A549 (cell line): ENCODE data around the gene OLFML3. TPM values are rescaled to one million over a fixed set of nuclear protein-coding genes. Genes with fewer than 3 reads are reported as not detected.

Experiments
- ATAC-seq, 2 experiments: fragments of 200-7000 bp in 1 of 2; fragments of >200 bp in 1 of 2; cut with Nextera tagmentation in 1 of 2; cut with Tn5 transposase in 1 of 2; 3 replicates each; pipeline versions ENCODE4 v1.8.0 to v1.9.1; 2018 to 2020; ENCODE audit warnings: mild to moderate bottlenecking in 1 of 2, moderate library complexity in 1 of 2
- CTCF ChIA-PET: fragments of 300-600 bp; sonication (Branson Sonifier 250); formaldehyde crosslinking; extraction: SDS; loops from one replicate; lab custom pipeline; 2021; ENCODE audit warnings: antibody characterized with exemption, inconsistent platforms; lab: Yijun Ruan, JAX
- POLR2A ChIA-PET: fragments of 350-600 bp; formaldehyde crosslinking; extraction: SDS; loops from one replicate; lab custom pipeline; 2021; ENCODE audit warnings: antibody characterized with exemption, inconsistent platforms; lab: Yijun Ruan, JAX
- DNase-seq, 2 experiments: peaks; one replicate each; pipeline versions ENCODE4 v3.0.0 to v3.0.0-alpha.2; 2011 to 2016; ENCODE audit warnings: low read depth in 1 of 2, low spot score in 1 of 2
- FAIRE-seq: peaks from 2 replicates; lab custom pipeline; 2011; peaks lifted over from hg19 to GRCh38; lab: Jason Lieb, UNC
- H3K27ac ChIP-seq, 2 experiments: fragments of >200 bp; sonication (Bioruptor Twin); formaldehyde crosslinking; 3 replicates each; pipeline ENCODE4 v1.5.1; 2016 to 2017
- H3K4me1 ChIP-seq: fragments of >200 bp; sonication (Bioruptor Twin); formaldehyde crosslinking; 3 replicates; pipeline ENCODE4 v1.6.1; 2016
- H3K4me2 ChIP-seq: fragments of >200 bp; sonication (Bioruptor Twin); formaldehyde crosslinking; 3 replicates; pipeline ENCODE4 v1.6.1; 2016
- H3K4me3 ChIP-seq: fragments of >200 bp; sonication (Bioruptor Twin); formaldehyde crosslinking; 3 replicates; pipeline ENCODE4 v1.5.1; 2016
- H3K9me3 ChIP-seq: fragments of >200 bp; sonication (Bioruptor Twin); formaldehyde crosslinking; 3 replicates; pipeline ENCODE4 v1.6.1; 2016
- BHLHE40 ChIP-seq: IDR thresholded peaks from 2 replicates; pipeline ENCODE4 v1.6.1; 2012; ENCODE audit warnings: low read depth, low read length, inconsistent platforms
- CEBPB ChIP-seq, 2 experiments: fragments of >200 bp in 1 of 2; sonication (Bioruptor Twin) in 1 of 2; formaldehyde crosslinking in 1 of 2; IDR thresholded peaks; 2 replicates each; pipeline ENCODE4 v1.6.1; 2012 to 2016
- E2F6 ChIP-seq: IDR thresholded peaks from 2 replicates; pipeline ENCODE4 v1.6.1; 2012; ENCODE audit warnings: low read depth, borderline replicate concordance
- FOSB ChIP-seq: fragments of 250-450 bp; sonication (Bioruptor Pico); IDR thresholded peaks from 2 replicates; pipeline ENCODE4 v1.5.0; 2020; ENCODE audit warnings: mild to moderate bottlenecking, moderate library complexity
- FOSL2 ChIP-seq, 2 experiments: fragments of 450-650 bp in 1 of 2; fragments of >200 bp in 1 of 2; sonication (Bioruptor Twin) in 1 of 2; formaldehyde crosslinking; IDR thresholded peaks; 2 replicates each; pipeline versions ENCODE4 v1.5.0 to v1.6.1; 2016 to 2020; ENCODE audit warnings: mild to moderate bottlenecking in 1 of 2, moderate library complexity in 1 of 2
- HDAC2 ChIP-seq: fragments of 200-600 bp; sonication (generic); IDR thresholded peaks from 2 replicates; pipeline ENCODE4 v1.6.1; 2016
- KDM5A ChIP-seq: fragments of 200-600 bp; sonication (generic); IDR thresholded peaks from 2 replicates; pipeline ENCODE4 v1.6.1; 2016; ENCODE audit warnings: antibody characterized with exemption, mild to moderate bottlenecking
- MAFK ChIP-seq: fragments of 450-650 bp; IDR thresholded peaks from 2 replicates; pipeline ENCODE4 v1.6.1; 2014; ENCODE audit not compliant: partially characterized antibody
- MYC ChIP-seq: IDR thresholded peaks from 2 replicates; pipeline ENCODE4 v1.6.1; 2012; ENCODE audit warnings: mild to moderate bottlenecking, inconsistent platforms, low read length, improper control_type of control experiment, borderline replicate concordance
- NPAS2 ChIP-seq: fragments of 250-450 bp; sonication (Bioruptor Pico); IDR thresholded peaks from 2 replicates; pipeline ENCODE4 v1.8.0; 2022; ENCODE audit warnings: mild to moderate bottlenecking, moderate library complexity, borderline replicate concordance
- NR3C1 ChIP-seq: fragments of >200 bp; sonication (Bioruptor Twin); formaldehyde crosslinking; IDR thresholded peaks from 3 replicates; pipeline ENCODE4 v1.6.1; 2017
- RAD21 ChIP-seq, 2 experiments: fragments of >200 bp in 1 of 2; sonication (Bioruptor Twin) in 1 of 2; formaldehyde crosslinking in 1 of 2; IDR thresholded peaks in 1 of 2; conservative IDR thresholded peaks in 1 of 2; 2 replicates in 1 of 2; 3 replicates in 1 of 2; pipeline ENCODE4 v1.6.1; 2012 to 2018; ENCODE audit warnings: inconsistent platforms in 1 of 2
- RCOR1 ChIP-seq: fragments of 150-350 bp; IDR thresholded peaks from 2 replicates; pipeline ENCODE4 v1.6.1; 2014; ENCODE audit warnings: antibody characterized with exemption, low read length, low read depth
- REST ChIP-seq: fragments of 200-600 bp; sonication (generic); IDR thresholded peaks from 2 replicates; pipeline ENCODE4 v1.6.1; 2016; ENCODE audit warnings: antibody characterized with exemption, mild to moderate bottlenecking, moderate library complexity
- RFX5 ChIP-seq: fragments of 450-650 bp; IDR thresholded peaks from 2 replicates; pipeline ENCODE4 v1.7.1; 2014; ENCODE audit warnings: antibody characterized with exemption, mild to moderate bottlenecking, moderate library complexity
- TP53 ChIP-seq: fragments of 250-450 bp; sonication (Bioruptor Pico); IDR thresholded peaks from 2 replicates; pipeline ENCODE4 v1.5.0; 2021; ENCODE audit warnings: mild to moderate bottlenecking, moderate library complexity
- ZC3H11A ChIP-seq: fragments of 450-650 bp; IDR thresholded peaks from 2 replicates; pipeline ENCODE4 v1.6.1; 2014; ENCODE audit warnings: antibody characterized with exemption, mild to moderate bottlenecking
- ZNF302 ChIP-seq: fragments of 250-450 bp; sonication (Bioruptor Pico); IDR thresholded peaks from 2 replicates; pipeline ENCODE4 v1.9.0; 2021; ENCODE audit warnings: inconsistent platforms, mild to moderate bottlenecking, moderate library complexity
- WGBS: methylation state at CpG from one replicate; pipeline ENCODE4 v1.1.6; 2017; ENCODE audit errors: missing lambda C conversion rate; 5-methylcytosine and 5-hydroxymethylcytosine counted together
- polyA plus RNA-seq, 4 experiments: library from polyadenylated mRNA; depleted of rRNA in 3 of 4; stranded (reverse); fragments of >200 nt; fragmentation: RNase III in 1 of 4; extraction: RNeasy Plus Mini Kit Qiagen cat#74134 plus additional on column Dnase treatment in 1 of 4; gene quantifications; 2 replicates in 3 of 4; 3 replicates in 1 of 4; pipeline ENCODE4 v1.2.3, GENCODE V29; 2011 to 2017
- TF ChIP-seq, protein P1 (sequence below): fragments of >200 bp; sonication (Bioruptor Twin); formaldehyde crosslinking; IDR thresholded peaks from 3 replicates; pipeline ENCODE4 v1.6.1; 2016
- TF ChIP-seq, protein P2 (sequence below): fragments of 250-450 bp; sonication (Bioruptor Pico); IDR thresholded peaks from 2 replicates; pipeline ENCODE4 v1.5.0; 2021; ENCODE audit warnings: mild to moderate bottlenecking, moderate library complexity, borderline replicate concordance

The OLFML3 gene
- polyA plus RNA-seq, 2 of the 4 experiments (the other 2 are of a cell fraction), result 1.2 to 9.3 TPM

GRCh38 chr1:113987259-113987658 is 8.0 kb downstream of the OLFML3 start:
- Histone ChIP-seq H3K4me2 (no peak overlapping the region), H3K4me3 (no peak overlapping the region), H3K4me1 (peaks cover 9% of the 10 kb centered on the region; the same call in 2 of the 3 replicates), H3K27ac (no peak overlapping the region), H3K9me3 (no peaks in the 10 kb centered on the region)
- ChIA-PET POLR2A (no interaction called here), CTCF (interaction anchor here (1.2 kb wide), 1 partner anchor 8 kb away, joined by 3 read pairs; the partner anchor contains the start of gene OLFML3)
- no peak for ATAC-seq
- 43% methylated on average over 5 of the region's 5 CpGs for WGBS
- no peak for DNase-seq
- FAIRE-seq, result no peak
- no peak for TF ChIP-seq MYC
- TF ChIP-seq CEBPB (IDR thresholded peaks at IDR 0.05), result no peak
- TF ChIP-seq ZC3H11A, result no peak
- no peak for TF ChIP-seq NPAS2 (CRISPR knock-in tag)
- no peak for TF ChIP-seq FOSL2 (IDR thresholded peaks at IDR 0.05)
- TF ChIP-seq FOSL2 (CRISPR knock-in tag; IDR thresholded peaks at IDR 0.05), result no peak
- TF ChIP-seq, protein P1, sequence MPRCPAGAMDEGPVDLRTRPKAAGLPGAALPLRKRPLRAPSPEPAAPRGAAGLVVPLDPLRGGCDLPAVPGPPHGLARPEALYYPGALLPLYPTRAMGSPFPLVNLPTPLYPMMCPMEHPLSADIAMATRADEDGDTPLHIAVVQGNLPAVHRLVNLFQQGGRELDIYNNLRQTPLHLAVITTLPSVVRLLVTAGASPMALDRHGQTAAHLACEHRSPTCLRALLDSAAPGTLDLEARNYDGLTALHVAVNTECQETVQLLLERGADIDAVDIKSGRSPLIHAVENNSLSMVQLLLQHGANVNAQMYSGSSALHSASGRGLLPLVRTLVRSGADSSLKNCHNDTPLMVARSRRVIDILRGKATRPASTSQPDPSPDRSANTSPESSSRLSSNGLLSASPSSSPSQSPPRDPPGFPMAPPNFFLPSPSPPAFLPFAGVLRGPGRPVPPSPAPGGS, result no peak

- WGBS, result 5% methylated on average over 2 of the region's 2 CpGs
Observed at GRCh38 chr1:113990530-113990929, 11.3 kb downstream of the OLFML3 start.

More at GRCh38 chr1:113990530-113990929, 11.3 kb downstream of the OLFML3 start:
- ATAC-seq (no peak), DNase-seq (no peak), FAIRE-seq (no peak)
- H3K4me3 ChIP-seq, result no peak overlapping the region
- H3K4me2 ChIP-seq, result no peak overlapping the region
- no peak overlapping the region for H3K27ac ChIP-seq
- no peak for TF ChIP-seq TP53 (CRISPR knock-in tag)
- TF ChIP-seq ZNF302 (CRISPR knock-in tag), result no peak
- no peak for TF ChIP-seq ZC3H11A
- TF ChIP-seq BHLHE40, result no peak
- no peak for TF ChIP-seq NR3C1
- TF ChIP-seq E2F6, result no peak
- TF ChIP-seq RFX5, result no peak
- no peak for TF ChIP-seq RCOR1
- no peak for TF ChIP-seq CEBPB (IDR thresholded peaks at IDR 0.05)
- no peak for TF ChIP-seq MAFK
- TF ChIP-seq REST, result no peak
- no peak for TF ChIP-seq FOSB (CRISPR knock-in tag)
- no peak for TF ChIP-seq RAD21 (conservative IDR thresholded peaks at IDR 0.05 in 1 of 2, IDR thresholded peaks at IDR 0.05 in 1 of 2)
- TF ChIP-seq KDM5A, result no peak
- no peak for TF ChIP-seq HDAC2
- TF ChIP-seq MYC, result no peak
- TF ChIP-seq, protein P2, sequence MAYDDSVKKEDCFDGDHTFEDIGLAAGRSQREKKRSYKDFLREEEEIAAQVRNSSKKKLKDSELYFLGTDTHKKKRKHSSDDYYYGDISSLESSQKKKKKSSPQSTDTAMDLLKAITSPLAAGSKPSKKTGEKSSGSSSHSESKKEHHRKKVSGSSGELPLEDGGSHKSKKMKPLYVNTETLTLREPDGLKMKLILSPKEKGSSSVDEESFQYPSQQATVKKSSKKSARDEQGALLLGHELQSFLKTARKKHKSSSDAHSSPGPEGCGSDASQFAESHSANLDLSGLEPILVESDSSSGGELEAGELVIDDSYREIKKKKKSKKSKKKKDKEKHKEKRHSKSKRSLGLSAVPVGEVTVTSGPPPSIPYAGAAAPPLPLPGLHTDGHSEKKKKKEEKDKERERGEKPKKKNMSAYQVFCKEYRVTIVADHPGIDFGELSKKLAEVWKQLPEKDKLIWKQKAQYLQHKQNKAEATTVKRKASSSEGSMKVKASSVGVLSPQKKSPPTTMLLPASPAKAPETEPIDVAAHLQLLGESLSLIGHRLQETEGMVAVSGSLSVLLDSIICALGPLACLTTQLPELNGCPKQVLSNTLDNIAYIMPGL (CRISPR knock-in tag), result no peak
- ChIA-PET POLR2A (no interaction called here), CTCF (no interaction called here)
- H3K9me3 ChIP-seq, result peaks cover 6% of the 10 kb centered on the region; the same call in 1 of the 3 replicates
- no peaks in the 10 kb centered on the region for H3K4me1 ChIP-seq
